Thymus (tissue), 11 donors: Measurements from ENCODE around the gene LRRC47. TPM values are rescaled to one million over a fixed set of nuclear protein-coding genes. Genes with fewer than 3 reads are reported as not detected.
"Not testable (repeated sequence)": the region's sequence is repeated elsewhere in the genome, so short reads cannot be mapped to it uniquely, and the experiment has no call there.

Experiments used
- DNase-seq, 9 donors: peaks; one replicate each; pipeline ENCODE4 v3.0.0-alpha.2; 2013; ENCODE audit warnings: low spot score in 9 of 9, low read depth in 6 of 9, missing footprints in 1 of 9
- H3K27ac ChIP-seq, 2 donors: one replicate each; pipeline ENCODE4 v1.5.1; 2013; ENCODE audit warnings: control low read depth in 1 of 2, low read depth in 1 of 2, low read length in 1 of 2, mild to moderate bottlenecking in 1 of 2, moderate library complexity in 1 of 2
- H3K27me3 ChIP-seq, 2 donors: one replicate each; pipeline ENCODE4 v1.5.1; 2013; ENCODE audit warnings: low read length in 1 of 2; ENCODE audit not compliant: control insufficient read depth in 2 of 2, insufficient read depth in 1 of 2
- H3K36me3 ChIP-seq, 2 donors: one replicate each; pipeline ENCODE4 v1.5.1; 2013; ENCODE audit warnings: low read length in 1 of 2, mild to moderate bottlenecking in 1 of 2, moderate library complexity in 1 of 2; ENCODE audit not compliant: control insufficient read depth in 2 of 2, insufficient read depth in 2 of 2
- H3K4me1 ChIP-seq, 2 donors: one replicate each; pipeline ENCODE4 v1.5.1; 2013; ENCODE audit warnings: low read length in 2 of 2; ENCODE audit not compliant: control insufficient read depth in 2 of 2, insufficient read depth in 2 of 2
- H3K4me3 ChIP-seq, 2 donors: one replicate each; pipeline ENCODE4 v1.5.1; 2013; ENCODE audit warnings: low read length in 2 of 2, control low read depth in 1 of 2, mild to moderate bottlenecking in 1 of 2
- H3K9me3 ChIP-seq, 2 donors: one replicate each; pipeline ENCODE4 v1.5.1; 2013; ENCODE audit warnings: low read length in 1 of 2, mild to moderate bottlenecking in 1 of 2; ENCODE audit not compliant: control insufficient read depth in 2 of 2, insufficient read depth in 1 of 2
- WGBS: extraction: QIAGEN DNeasy Blood & Tissue Kit; methylation state at CpG from one replicate; pipeline ENCODE4 v1.1.7; 2013; 5-methylcytosine and 5-hydroxymethylcytosine counted together
- polyA plus RNA-seq: library from polyadenylated mRNA; stranded (reverse); fragments of 200-250 nt; gene quantifications from one replicate; pipeline ENCODE4 v1.2.3, GENCODE V29; 2013
- total RNA-seq: library from RNA; stranded (reverse); fragments of 120-200 nt; gene quantifications from one replicate; pipeline ENCODE4 v1.2.4, GENCODE V29; 2013
- donor health status: healthy.

The LRRC47 gene
- total and polyA plus RNA-seq, 2 donors, result 20.6 to 30.6 TPM

DNA sequence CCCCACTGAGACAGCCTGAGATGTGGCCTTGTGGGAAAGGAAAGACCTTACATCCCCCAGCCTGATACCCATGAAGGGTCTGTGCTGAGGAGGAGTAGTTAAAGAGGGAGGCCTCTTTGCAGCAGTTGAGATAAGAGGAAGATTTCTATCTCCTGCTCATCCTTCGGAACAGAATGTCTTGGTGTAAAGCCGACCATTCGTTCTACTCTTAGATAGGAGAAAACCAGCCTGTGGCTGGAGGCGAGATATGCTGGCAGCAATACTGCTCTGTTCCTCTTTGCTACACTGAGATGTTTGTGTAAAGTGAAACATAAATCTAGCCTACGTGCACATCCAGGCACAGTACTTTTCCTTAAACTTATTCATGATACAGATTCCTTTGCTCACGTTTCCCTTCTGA is 45.6 kb downstream of the LRRC47 start:
- peaks cover 0 to 2% of the 10 kb centered on the region in 2 donors for H3K27me3 ChIP-seq
- no peak overlapping the region for H3K4me3 ChIP-seq
- no peak for DNase-seq
- H3K36me3 ChIP-seq, result no peaks in the 10 kb centered on the region
- peaks cover 0 to 1% of the 10 kb centered on the region in 2 donors for H3K9me3 ChIP-seq
- peaks cover 6 to 13% of the 10 kb centered on the region in 2 donors for H3K4me1 ChIP-seq
- 84% methylated on average over 6 of the region's 6 CpGs for WGBS
- H3K27ac ChIP-seq, result no peak overlapping the region

DNA sequence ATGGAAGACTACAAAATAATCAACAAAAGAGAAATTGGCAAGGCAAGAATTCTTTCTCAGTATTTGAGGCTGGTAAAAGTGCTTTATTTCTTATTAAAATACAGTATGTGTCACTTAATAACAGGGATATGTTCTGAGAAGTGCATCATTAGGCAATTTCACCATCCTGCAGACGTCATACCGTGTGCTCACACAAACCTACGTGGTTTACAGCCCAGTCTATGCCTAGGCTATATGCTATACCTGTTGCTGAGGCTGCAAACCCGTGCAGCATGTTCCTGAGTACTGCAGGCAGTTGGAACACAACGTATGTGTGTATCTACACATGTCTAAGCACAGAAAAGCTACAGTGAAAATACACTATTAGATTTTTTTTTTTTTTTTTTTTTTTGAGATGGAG is 46.8 kb downstream of the LRRC47 start:
- DNase-seq, result no peak
- Histone ChIP-seq H3K36me3 (no peaks in the 10 kb centered on the region), H3K4me3 (no peak overlapping the region), H3K27me3 (peaks cover 0 to 2% of the 10 kb centered on the region in 2 donors), H3K27ac (no peak overlapping the region), H3K9me3 (peaks cover 0 to 1% of the 10 kb centered on the region in 2 donors), H3K4me1 (peaks cover 6 to 13% of the 10 kb centered on the region in 2 donors)
- WGBS, result 86% methylated on average over 5 of the region's 5 CpGs

DNA sequence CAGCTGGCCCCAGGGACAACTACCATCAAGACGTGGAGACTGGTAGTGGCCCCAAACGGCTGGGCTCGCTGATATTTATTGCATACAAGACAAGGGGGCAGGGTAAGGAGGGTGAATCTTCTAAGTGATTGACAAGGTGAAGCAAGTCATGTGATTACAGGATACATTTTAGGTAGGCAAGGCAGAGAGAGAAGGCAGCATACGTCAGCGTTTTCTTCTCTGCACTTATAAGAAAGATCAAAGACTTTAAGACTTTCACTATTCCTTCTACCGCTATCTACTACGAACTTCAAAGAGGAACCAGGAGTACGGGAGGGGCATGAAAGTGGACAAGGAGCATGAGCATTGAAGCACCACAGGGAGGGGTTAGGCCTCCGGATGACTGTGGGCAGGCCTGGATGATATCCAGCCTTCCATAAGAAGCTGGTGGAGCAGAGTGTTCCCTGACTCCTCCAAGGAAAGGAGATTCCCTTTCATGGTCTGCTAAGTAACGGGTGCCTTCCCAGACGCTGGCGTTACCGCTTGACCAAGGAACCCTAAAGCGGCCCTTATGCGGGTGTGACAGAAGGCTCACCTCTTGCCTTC is 47.9 kb downstream of the LRRC47 start:
- peaks cover 6 to 13% of the 10 kb centered on the region in 2 donors for H3K4me1 ChIP-seq
- H3K27me3 ChIP-seq, H3K4me3 ChIP-seq, H3K36me3 ChIP-seq, H3K27ac ChIP-seq, DNase-seq, H3K9me3 ChIP-seq: not testable (repeated sequence)
- 93% methylated on average over 15 of the region's 15 CpGs for WGBS

DNA sequence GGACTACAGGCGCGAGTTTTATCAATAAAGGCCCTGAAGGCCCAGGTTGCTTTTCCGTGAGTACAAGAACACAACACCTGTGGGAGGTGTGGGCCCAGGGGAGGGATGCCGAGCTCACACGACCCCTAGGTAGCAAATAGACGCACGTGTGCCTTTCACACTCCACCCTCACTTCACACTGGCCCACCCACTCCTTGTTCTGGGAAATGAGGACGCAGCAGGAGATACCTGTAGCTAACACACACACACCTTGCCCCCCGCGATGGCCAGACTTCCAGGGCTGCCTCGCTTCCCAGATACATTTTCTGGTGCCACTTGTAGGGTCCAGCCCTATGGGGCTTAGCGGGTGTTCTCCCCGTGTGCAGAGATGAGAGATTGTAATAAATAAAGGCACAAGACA is 48.4 kb downstream of the LRRC47 start:
- 93% methylated on average over 13 of the region's 13 CpGs for WGBS
- Histone ChIP-seq H3K27me3 (peaks cover 0 to 2% of the 10 kb centered on the region in 2 donors), H3K36me3 (no peaks in the 10 kb centered on the region), H3K9me3 (peaks cover 0 to 1% of the 10 kb centered on the region in 2 donors), H3K4me1 (peaks cover 6 to 13% of the 10 kb centered on the region in 2 donors), H3K4me3 (no peak overlapping the region), H3K27ac (no peak overlapping the region)
- no peak for DNase-seq

GRCh38 chr1:3747522-3747848 is 48.8 kb downstream of the LRRC47 start:
- Histone ChIP-seq H3K9me3 (peaks cover 0 to 1% of the 10 kb centered on the region in 2 donors), H3K4me3 (peak overlapping the region; percentile 54 to 81), H3K36me3 (peaks cover under 1 to 4% of the 10 kb centered on the region in 2 donors), H3K27ac (no peak overlapping the region), H3K27me3 (peaks cover 0 to 2% of the 10 kb centered on the region in 2 donors), H3K4me1 (peaks cover 6 to 13% of the 10 kb centered on the region in 2 donors)
- WGBS, result 45% methylated on average over 6 of the region's 6 CpGs
- no peak for DNase-seq

- 3% methylated on average over 73 of the region's 73 CpGs for WGBS
- peaks cover 0 to 1% of the 10 kb centered on the region in 2 donors for H3K9me3 ChIP-seq
- H3K27me3 ChIP-seq, result peaks cover 0 to 2% of the 10 kb centered on the region in 2 donors
- peak overlapping the region; percentile 54 to 81 for H3K4me3 ChIP-seq
- H3K36me3 ChIP-seq, result peaks cover 4 to 8% of the 10 kb centered on the region in 2 donors
- H3K4me1 ChIP-seq, result peaks cover 6 to 13% of the 10 kb centered on the region in 2 donors
- peak overlapping the region in 1 of 2 donors; percentile 22 for H3K27ac ChIP-seq
- DNase-seq, result peak; percentile 45 to 90 (median 76)
Observed at GRCh38 chr1:3746830-3747521, 49.3 kb downstream of the LRRC47 start.

DNA sequence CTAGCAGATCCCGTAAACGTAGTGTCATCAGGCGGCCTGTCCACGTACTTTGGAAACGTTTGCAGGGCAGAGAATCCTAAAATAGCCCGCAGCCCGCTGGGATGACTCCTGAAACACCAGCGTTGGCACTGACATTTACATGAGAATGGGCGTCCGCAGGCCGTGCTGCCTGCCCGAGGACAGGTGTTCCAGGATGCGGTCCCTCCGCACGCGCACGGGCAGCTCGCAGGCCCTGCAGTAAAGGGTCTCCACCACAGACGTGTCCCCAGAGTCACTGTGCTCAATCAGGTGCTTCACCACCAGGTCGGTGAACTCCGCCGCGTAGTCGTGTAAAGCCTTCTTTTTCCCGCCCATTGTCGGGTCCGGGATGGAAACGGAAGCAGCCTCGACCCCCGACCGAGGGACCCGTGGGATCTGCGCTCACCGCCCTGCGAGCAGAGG is 49.9 kb downstream of the LRRC47 start:
- H3K4me1 ChIP-seq, result peaks cover 6 to 13% of the 10 kb centered on the region in 2 donors
- peaks cover 0 to 2% of the 10 kb centered on the region in 2 donors for H3K27me3 ChIP-seq
- no peak for DNase-seq
- peak overlapping the region; percentile 54 to 81 for H3K4me3 ChIP-seq
- peaks cover 4 to 12% of the 10 kb centered on the region in 2 donors for H3K36me3 ChIP-seq
- H3K27ac ChIP-seq, result no peak overlapping the region
- H3K9me3 ChIP-seq, result peaks cover 0 to 1% of the 10 kb centered on the region in 2 donors
- 50% methylated on average over 35 of the region's 35 CpGs for WGBS

DNA sequence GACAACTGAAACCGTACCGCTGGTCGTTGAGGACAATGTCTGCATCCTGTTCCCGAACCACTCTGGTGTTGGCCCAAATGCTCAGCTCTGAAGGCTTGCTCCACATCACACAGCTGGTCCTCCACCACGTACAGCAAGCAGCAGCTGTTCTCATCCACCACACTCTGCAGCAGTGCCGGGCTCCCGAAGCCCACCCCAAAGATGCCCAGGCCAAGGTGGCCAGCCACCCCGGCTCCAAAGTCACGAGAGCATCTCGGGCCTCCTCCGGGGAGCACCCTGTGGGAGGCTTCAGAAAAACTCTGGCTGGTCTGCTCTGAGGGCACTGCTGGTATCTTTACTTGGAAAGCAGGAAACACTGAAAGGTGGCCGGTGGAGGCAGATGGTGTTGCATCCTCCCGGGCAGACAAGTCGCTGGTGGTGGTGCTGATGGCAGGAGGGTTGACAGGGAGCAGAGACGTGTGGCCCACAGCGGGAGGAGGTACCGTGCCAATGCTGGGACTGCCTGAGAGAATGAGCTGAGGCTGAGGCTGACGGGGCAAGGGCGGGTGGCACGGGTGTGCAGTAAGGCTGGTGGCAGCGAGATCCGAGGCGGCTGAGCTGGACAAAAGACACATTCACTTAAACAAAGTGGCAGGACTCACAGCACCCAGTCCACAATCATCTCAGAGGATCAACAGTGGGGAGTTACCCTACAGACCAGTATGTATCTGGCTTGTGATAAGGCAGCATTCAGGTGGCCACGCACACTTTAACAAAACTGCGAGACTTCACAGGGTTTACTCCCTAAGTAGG is 50.5 kb downstream of the LRRC47 start:
- Histone ChIP-seq H3K36me3 (peaks cover 4 to 14% of the 10 kb centered on the region in 2 donors), H3K4me3 (no peak overlapping the region), H3K27me3 (peaks cover 0 to 2% of the 10 kb centered on the region in 2 donors), H3K27ac (no peak overlapping the region), H3K9me3 (peaks cover 0 to 1% of the 10 kb centered on the region in 2 donors), H3K4me1 (peaks cover 6 to 13% of the 10 kb centered on the region in 2 donors)
- DNase-seq, result no peak
- 95% methylated on average over 25 of the region's 25 CpGs for WGBS

DNA sequence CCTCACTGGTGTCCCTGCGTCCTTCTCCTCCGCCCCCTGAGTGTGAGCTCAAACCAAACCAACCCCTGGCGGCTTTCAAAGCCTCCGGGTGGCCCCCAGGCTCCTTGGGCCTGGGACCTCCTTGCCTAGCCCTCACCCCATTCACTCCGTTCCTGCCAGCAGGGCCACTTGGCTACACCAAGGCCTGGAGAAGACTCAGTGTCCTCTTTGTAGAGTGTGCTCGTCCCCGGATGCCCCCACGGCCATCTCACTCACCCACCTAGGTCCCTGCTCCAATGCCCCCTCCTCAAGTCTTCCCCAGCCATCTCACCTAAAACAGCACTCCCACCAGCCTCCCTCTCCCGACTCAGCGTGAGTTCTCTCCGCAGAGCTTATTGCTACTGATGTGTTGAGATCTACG is 51.2 kb downstream of the LRRC47 start:
- H3K4me1 ChIP-seq, result peaks cover 6 to 13% of the 10 kb centered on the region in 2 donors
- 97% methylated on average over 12 of the region's 12 CpGs for WGBS
- no peak for DNase-seq
- peaks cover 4 to 19% of the 10 kb centered on the region in 2 donors for H3K36me3 ChIP-seq
- H3K27ac ChIP-seq, result no peak overlapping the region
- peaks cover 0 to 2% of the 10 kb centered on the region in 2 donors for H3K27me3 ChIP-seq
- H3K9me3 ChIP-seq, result peaks cover 0 to 1% of the 10 kb centered on the region in 2 donors
- H3K4me3 ChIP-seq, result no peak overlapping the region
